COLO668 (cell line): ENCODE results near the gene LRRC59.
A peak's percentile ranks its signal among the peaks of the same experiment; 100 is the strongest.
"Not testable (repeated sequence)": the region's sequence is repeated elsewhere in the genome, so short reads cannot be mapped to it uniquely, and the experiment has no call there.

ENCODE experiments used
- DNase-seq: peaks from one replicate; lab custom pipeline; 2025; ENCODE audit not compliant: unreplicated experiment; lab: John Stamatoyannopoulos, UW

LRRC59 gene

GRCh38 chr17:50424996-50425681 is 27.8 kb upstream of the LRRC59 start:
- no peak for DNase-seq

- no peak for DNase-seq
These were observed 27.1 kb upstream of the LRRC59 start for GRCh38 chr17:50424246-50424995.

- peak; percentile 21 for DNase-seq
These were observed 26.3 kb upstream of the LRRC59 start for GRCh38 chr17:50423553-50424159.

DNA sequence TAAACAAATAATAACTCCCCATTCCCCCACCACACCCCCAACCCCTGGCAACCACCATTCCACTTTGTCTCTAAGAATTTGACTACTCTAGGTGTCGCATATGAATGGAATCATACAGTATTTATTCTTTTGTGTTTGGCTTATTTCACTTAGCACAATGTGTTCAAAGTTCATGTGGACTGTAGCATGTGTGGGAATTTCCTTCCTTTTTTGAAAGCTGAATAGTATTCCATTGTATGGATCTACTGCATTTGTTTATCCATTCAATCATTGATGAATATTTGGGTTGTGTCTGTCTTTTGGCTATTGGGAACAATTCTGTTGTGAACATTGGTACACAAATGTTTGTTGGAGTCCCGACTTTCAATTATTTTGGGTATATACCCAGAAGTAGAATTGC is 25.4 kb upstream of the LRRC59 start:
- DNase-seq: no peak

DNA sequence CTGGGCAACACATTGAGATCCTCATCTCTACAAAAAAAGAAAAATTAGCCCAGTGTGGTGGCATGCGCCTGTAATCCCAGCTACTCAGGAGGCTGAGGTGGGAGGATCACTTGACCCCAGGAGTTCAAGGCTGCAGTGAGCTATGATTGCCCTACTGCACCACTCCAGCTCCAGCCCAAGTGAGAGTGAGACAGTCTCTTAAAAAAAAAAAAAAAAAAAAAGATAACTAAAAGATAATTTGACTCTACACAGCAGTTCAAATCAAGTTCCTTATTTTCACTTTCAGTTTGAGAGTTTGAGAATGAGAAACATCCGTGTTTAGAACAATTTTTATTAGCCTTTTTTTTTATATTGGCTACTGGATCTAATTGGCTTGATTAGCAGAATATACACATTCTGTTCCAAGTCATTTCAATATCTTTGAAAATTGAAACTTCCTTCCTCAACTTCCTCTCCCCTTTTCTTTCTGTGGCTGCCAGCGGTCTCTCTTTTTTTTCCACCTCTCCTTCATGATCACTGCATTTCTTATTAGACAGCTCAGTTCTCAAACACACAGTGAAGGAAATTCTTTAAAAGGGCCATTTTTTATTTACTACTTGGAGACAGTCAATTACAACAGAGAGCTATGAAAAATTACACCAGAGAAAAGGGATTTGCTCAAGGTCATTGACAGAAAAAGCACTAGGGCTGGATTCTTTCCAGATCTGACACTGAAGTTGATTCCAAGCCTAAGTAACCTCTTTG is 24.2 kb upstream of the LRRC59 start:
- no peak for DNase-seq

- no peak for DNase-seq
These were observed 23.2 kb upstream of the LRRC59 start for GRCh38 chr17:50420419-50421112.

GRCh38 chr17:50419577-50419976 is 22.3 kb upstream of the LRRC59 start:
- not testable (repeated sequence) for DNase-seq

DNA sequence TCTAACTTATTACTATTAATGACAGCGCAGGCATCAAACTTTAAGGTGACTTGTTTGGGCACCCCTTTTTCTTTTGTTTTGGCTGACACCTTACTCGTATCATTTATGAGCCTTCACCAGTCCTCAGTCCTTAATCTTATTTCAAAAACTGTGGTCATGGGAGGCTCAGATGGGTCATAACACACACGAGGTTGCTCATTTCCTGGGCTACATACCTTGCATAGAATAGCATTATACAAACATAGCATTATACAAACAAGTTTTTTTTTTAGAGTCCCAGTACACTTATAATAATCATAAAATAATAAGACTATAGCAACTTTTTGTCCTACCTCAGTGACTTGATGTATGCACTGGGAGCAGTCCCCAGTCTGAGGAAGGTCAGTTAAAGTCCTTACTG is 17.5 kb upstream of the LRRC59 start:
- DNase-seq: no peak

- no peak for DNase-seq
These were observed 14.9 kb upstream of the LRRC59 start for GRCh38 chr17:50412188-50412732.

DNA sequence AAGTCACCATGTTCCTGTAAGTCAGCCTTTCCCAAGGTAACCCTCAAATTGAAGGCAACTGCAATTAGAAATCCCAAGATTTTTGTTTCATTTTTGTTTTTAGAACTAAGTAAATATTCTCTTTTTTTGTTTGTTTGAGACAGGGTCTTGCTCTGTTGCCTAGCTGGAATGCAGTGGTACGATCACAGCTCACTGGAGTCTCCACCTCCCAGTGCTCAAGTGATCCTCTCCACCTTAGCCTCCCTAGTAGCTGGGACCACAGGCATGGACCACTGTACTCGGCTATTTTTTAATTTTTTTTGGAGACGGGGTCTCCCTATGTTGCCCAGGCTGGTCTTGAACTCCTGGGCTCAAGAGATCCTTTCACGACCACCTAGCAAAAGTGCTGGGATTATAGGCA is 10.6 kb upstream of the LRRC59 start:
- DNase-seq: no peak

- DNase-seq: no peak
These were observed 9.3 kb upstream of the LRRC59 start for GRCh38 chr17:50406578-50406977.

GRCh38 chr17:50405351-50405750 is 8.0 kb upstream of the LRRC59 start:
- not testable (repeated sequence) for DNase-seq

GRCh38 chr17:50399591-50399990 is 2.3 kb upstream of the LRRC59 start:
- DNase-seq: not testable (repeated sequence)

GRCh38 chr17:50398672-50399071 is 1.3 kb upstream of the LRRC59 start:
- DNase-seq: not testable (repeated sequence)

DNA sequence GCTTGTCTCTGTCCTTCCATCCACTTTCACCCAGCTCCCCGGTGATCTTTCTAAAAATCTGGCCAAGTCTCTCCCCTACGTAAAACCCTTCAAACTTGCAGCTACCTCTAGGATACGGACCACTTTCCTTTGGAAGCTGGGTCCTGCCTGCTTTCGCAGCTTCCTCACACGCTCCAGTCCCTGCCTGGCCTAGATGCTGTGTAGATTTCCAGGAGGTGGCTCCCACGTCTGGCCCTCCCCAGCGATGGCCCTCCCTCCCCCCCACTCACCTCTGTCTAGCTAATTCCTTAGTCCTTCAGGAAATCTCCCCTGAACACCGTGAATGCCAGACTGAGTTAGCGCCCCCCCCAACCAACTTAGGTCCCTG is 579 bp upstream of the LRRC59 start:
- DNase-seq: no peak

DNA sequence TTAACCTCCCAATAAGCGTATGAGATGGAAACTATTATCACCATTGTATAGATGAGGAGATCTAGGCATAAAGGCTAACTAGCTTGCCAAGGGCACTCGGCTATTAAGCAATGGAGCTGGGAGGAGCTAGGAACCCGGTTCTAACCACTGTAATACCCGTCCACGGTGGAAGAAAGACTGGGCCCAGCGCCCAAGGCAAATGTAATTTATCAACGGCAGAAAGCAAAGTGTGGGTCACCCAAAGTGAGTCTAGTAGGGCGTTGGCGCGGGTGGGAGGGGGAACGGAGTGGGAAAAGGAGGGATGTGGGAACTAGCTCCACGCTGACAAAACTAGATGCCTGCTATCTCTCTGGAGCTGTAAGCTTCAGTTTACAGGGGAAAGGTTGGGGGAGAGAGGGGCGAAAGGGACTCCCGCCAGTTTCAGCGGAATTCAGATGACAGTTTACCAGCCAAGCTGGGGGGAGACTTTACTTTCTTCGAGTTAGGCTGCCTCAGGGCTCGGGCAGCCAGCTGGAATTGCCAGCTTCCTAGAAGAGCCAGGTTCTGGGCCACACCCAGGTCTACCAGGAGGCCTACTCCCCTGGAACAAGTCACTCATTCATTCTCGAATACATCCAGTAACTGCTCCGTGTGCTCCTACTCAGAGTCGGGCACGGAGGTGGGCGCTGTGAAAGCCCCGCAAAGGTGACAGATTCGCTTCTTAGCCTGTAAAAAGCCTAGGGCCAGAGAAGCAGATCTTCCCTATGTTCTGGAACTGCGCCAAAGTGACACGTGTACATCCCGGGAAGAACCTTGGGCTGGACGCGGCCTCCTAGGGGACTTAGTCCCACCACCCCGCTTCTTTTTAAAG is 837 bp downstream of the LRRC59 start:
- DNase-seq: peak; percentile 44

DNA sequence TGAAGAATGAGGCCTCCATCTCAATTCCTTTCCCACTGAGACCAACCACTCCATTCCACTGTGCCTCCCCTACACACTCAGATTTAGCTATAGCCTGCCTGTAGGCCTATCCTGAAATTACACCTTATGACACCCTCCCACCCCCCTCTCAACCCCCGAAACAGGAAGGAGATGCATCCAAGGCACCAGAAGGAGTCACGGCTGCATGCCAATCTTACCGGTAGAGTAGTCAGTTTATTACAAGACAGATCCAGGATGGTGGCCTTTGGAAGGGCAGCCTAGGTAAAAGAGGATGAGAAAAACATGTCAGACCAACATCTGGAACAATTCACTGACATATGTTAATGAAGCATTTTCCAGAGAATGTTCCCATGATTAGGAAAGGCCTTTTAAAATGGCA is 2.6 kb downstream of the LRRC59 start:
- DNase-seq: no peak

GRCh38 chr17:50393700-50394099 is 3.6 kb downstream of the LRRC59 start:
- no peak for DNase-seq

GRCh38 chr17:50392621-50393020 is 4.7 kb downstream of the LRRC59 start:
- no peak for DNase-seq

DNA sequence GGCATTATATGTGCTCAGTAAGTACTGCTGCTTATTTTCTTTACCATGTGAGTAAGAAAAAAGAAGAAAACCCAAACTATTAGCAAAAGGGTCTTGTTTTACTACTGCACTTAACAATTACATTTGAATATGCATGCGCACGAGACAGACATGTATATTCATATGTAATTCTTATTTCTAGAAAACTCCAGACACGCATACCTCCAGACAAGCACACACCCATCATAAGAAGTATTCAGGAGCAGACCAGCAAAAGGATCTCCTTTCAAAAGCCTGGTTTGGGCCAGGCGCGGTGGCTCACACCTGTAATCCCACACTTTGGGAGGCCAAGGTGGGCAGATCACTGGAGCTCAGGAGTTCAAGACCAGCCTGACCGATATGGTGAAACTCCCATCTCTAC is 7.8 kb downstream of the LRRC59 start:
- no peak for DNase-seq
